Liver (tissue), 9 donors: ENCODE results near the gene UBL3. TPM values are rescaled to one million over a fixed set of nuclear protein-coding genes. Genes with fewer than 3 reads are reported as not detected.

Experiments used
- DNase-seq: peaks from one replicate; pipeline ENCODE4 v3.0.0-alpha.2; 2017; ENCODE audit warnings: low spot score
- H3K27ac ChIP-seq, 2 donors: one replicate each; pipeline ENCODE4 v1.7.0; 2013; ENCODE audit warnings: inconsistent platforms in 2 of 2, low read length in 2 of 2, control low read depth in 1 of 2, low read depth in 1 of 2, mild to moderate bottlenecking in 1 of 2
- H3K27me3 ChIP-seq, 4 donors: one replicate each; pipeline versions ENCODE4 v1.6.1 to v1.7.0; 2013; ENCODE audit warnings: low read length in 3 of 4, inconsistent platforms in 1 of 4, mild to moderate bottlenecking in 1 of 4, moderate library complexity in 1 of 4; ENCODE audit not compliant: control insufficient read depth in 4 of 4, insufficient read depth in 4 of 4
- H3K36me3 ChIP-seq, 4 donors: one replicate each; pipeline versions ENCODE4 v1.6.1 to v1.7.0; 2013; ENCODE audit warnings: low read length in 3 of 4, mild to moderate bottlenecking in 3 of 4, low read depth in 1 of 4, moderate library complexity in 1 of 4; ENCODE audit not compliant: control insufficient read depth in 4 of 4, insufficient read depth in 3 of 4
- H3K4me1 ChIP-seq, 4 donors: one replicate each; pipeline versions ENCODE4 v1.6.1 to v1.7.0; 2013; ENCODE audit warnings: low read length in 3 of 4, mild to moderate bottlenecking in 3 of 4, moderate library complexity in 1 of 4; ENCODE audit not compliant: control insufficient read depth in 4 of 4, insufficient read depth in 4 of 4
- H3K4me3 ChIP-seq, 3 donors: one replicate each; pipeline versions ENCODE4 v1.6.1 to v1.7.0; 2013; ENCODE audit warnings: low read length in 3 of 3, control low read depth in 1 of 3, low read depth in 1 of 3, mild to moderate bottlenecking in 1 of 3
- H3K9ac ChIP-seq, 2 donors: one replicate each; pipeline ENCODE4 v1.7.0; 2013; ENCODE audit warnings: low read length in 2 of 2, mild to moderate bottlenecking in 2 of 2, moderate library complexity in 2 of 2, control low read depth in 1 of 2, low read depth in 1 of 2
- H3K9me3 ChIP-seq, 4 donors: one replicate each; pipeline versions ENCODE4 v1.6.1 to v1.7.0; 2013; ENCODE audit warnings: low read length in 3 of 4; ENCODE audit not compliant: control insufficient read depth in 4 of 4
- EGR1 ChIP-seq, 2 donors: IDR thresholded peaks; 2 replicates each; pipeline ENCODE4 v1.6.1; 2016 to 2018; ENCODE audit warnings: antibody characterized with exemption in 2 of 2, low read depth in 2 of 2
- FOXA1 ChIP-seq: IDR thresholded peaks from 2 replicates; pipeline ENCODE4 v1.6.1; 2016; ENCODE audit warnings: antibody characterized with exemption
- FOXA2 ChIP-seq: IDR thresholded peaks from 2 replicates; pipeline ENCODE4 v1.6.1; 2016; ENCODE audit warnings: antibody characterized with exemption
- GABPA ChIP-seq, 2 donors: IDR thresholded peaks in 1 of 2; conservative IDR thresholded peaks in 1 of 2; 2 replicates each; pipeline ENCODE4 v1.6.1; 2016; ENCODE audit warnings: antibody characterized with exemption in 2 of 2, mild to moderate bottlenecking in 1 of 2, moderate library complexity in 1 of 2
- HNF4A ChIP-seq, 2 donors: conservative IDR thresholded peaks; 2 replicates each; pipeline ENCODE4 v1.6.1; 2016; ENCODE audit warnings: antibody characterized with exemption in 2 of 2, mild to moderate bottlenecking in 2 of 2
- HNF4G ChIP-seq: IDR thresholded peaks from 2 replicates; pipeline ENCODE4 v1.6.1; 2016; ENCODE audit warnings: antibody characterized with exemption
- JUND ChIP-seq, 2 donors: IDR thresholded peaks; 2 replicates each; pipeline ENCODE4 v1.6.1; 2016; ENCODE audit warnings: antibody characterized with exemption in 2 of 2
- RXRA ChIP-seq, 2 donors: IDR thresholded peaks; 2 replicates each; pipeline ENCODE4 v1.6.1; 2017 to 2018; ENCODE audit warnings: antibody characterized with exemption in 2 of 2, mild to moderate bottlenecking in 1 of 2
- SP1 ChIP-seq: IDR thresholded peaks from 2 replicates; pipeline ENCODE4 v1.6.1; 2018; ENCODE audit warnings: antibody characterized with exemption, mild to moderate bottlenecking
- TAF1 ChIP-seq: conservative IDR thresholded peaks from 2 replicates; pipeline ENCODE4 v1.6.1; 2016; ENCODE audit warnings: antibody characterized with exemption, mild to moderate bottlenecking
- WGBS: extraction: QIAGEN DNeasy Blood & Tissue Kit; methylation state at CpG from one replicate; pipeline ENCODE4 v1.1.7; 2013; 5-methylcytosine and 5-hydroxymethylcytosine counted together
- polyA plus RNA-seq, 2 donors: library from polyadenylated mRNA; stranded (reverse) in 1 of 2; unstranded in 1 of 2; fragments of 200-250 nt in 1 of 2; fragments of >200 nt in 1 of 2; fragmentation: Nextera tagmentation in 1 of 2; extraction: Ambion mirVana in 1 of 2; gene quantifications; one replicate each; pipeline versions ENCODE4 v1.2.1 to v1.2.3, GENCODE V29; 2013 to 2015
- total RNA-seq, 2 donors: library from RNA; depleted of rRNA; stranded (reverse); fragments of >200 nt; gene quantifications; one replicate each; pipeline ENCODE4 v1.2.3, GENCODE V29; 2014
- TF ChIP-seq, protein P1 (sequence below): IDR thresholded peaks from 2 replicates; pipeline ENCODE4 v1.6.1; 2016; ENCODE audit warnings: antibody characterized with exemption
- TF ChIP-seq, protein P2 (sequence below): fragments of 150-350 bp; IDR thresholded peaks from 2 replicates; pipeline ENCODE4 v1.5.1; 2017; ENCODE audit warnings: improper control_type of control experiment, low read depth, low read length; ENCODE audit not compliant: missing input control
- TF ChIP-seq, protein P3 (sequence below): IDR thresholded peaks from 2 replicates; pipeline ENCODE4 v1.6.1; 2016; ENCODE audit warnings: antibody characterized with exemption
- TF ChIP-seq, protein P4 (sequence below): IDR thresholded peaks from 2 replicates; pipeline ENCODE4 v1.6.1; 2016; ENCODE audit warnings: antibody characterized with exemption, mild to moderate bottlenecking
- TF ChIP-seq, protein P5 (sequence below): IDR thresholded peaks from 2 replicates; pipeline ENCODE4 v1.6.1; 2016; ENCODE audit warnings: antibody characterized with exemption
- donor health status: healthy.
- donor health status: healthy.
- donor health status: healthy.
- donor health status: healthy.
- donor health status: healthy.

Gene UBL3
- total and polyA plus RNA-seq, 4 donors: 13.9 to 21.3 (median 15.9) TPM

DNA sequence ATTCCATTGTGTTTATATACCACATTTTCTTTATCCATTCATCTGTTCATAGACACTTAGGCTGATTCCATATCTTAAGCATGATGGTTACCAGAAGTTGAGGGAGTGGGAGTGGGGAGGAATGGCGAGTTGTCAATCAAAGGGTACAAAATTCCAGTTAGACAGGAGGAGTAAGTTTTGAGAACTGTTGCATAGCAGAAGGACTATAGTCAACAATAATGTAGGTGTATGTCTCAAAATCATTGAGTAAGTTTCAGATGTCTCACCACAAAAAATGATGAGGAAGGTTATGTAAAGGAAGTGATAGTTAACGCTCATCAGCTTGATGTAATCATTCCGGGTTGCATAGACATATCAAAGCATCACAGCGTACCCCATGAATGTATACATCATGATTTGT lies 4.6 kb upstream of the UBL3 start:
- Histone ChIP-seq H3K4me3 (no peak overlapping the region), H3K36me3 (no peaks in the 10 kb centered on the region), H3K9ac (no peak overlapping the region), H3K4me1 (peaks cover 0 to 3% (median 1%) of the 10 kb centered on the region in 4 donors), H3K27me3 (no peaks in the 10 kb centered on the region), H3K9me3 (no peaks in the 10 kb centered on the region), H3K27ac (no peak overlapping the region)
- DNase-seq: no peak
- WGBS: 90% methylated on average over 4 of the region's 4 CpGs
- TF ChIP-seq, protein P1, sequence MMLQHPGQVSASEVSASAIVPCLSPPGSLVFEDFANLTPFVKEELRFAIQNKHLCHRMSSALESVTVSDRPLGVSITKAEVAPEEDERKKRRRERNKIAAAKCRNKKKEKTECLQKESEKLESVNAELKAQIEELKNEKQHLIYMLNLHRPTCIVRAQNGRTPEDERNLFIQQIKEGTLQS: no peak
- TF ChIP-seq GABPA (IDR thresholded peaks at IDR 0.05 in 1 of 2, conservative IDR thresholded peaks at IDR 0.05 in 1 of 2) (no peak), HNF4A (conservative IDR thresholded peaks at IDR 0.05) (no peak), RXRA (IDR thresholded peaks at IDR 0.05) (no peak), FOXA1 (no peak), EGR1 (IDR thresholded peaks at IDR 0.05; ENCODE audit: low read depth in 2 of 2) (no peak), JUND (IDR thresholded peaks at IDR 0.05) (no peak), FOXA2 (no peak)
- TF ChIP-seq, protein P2, sequence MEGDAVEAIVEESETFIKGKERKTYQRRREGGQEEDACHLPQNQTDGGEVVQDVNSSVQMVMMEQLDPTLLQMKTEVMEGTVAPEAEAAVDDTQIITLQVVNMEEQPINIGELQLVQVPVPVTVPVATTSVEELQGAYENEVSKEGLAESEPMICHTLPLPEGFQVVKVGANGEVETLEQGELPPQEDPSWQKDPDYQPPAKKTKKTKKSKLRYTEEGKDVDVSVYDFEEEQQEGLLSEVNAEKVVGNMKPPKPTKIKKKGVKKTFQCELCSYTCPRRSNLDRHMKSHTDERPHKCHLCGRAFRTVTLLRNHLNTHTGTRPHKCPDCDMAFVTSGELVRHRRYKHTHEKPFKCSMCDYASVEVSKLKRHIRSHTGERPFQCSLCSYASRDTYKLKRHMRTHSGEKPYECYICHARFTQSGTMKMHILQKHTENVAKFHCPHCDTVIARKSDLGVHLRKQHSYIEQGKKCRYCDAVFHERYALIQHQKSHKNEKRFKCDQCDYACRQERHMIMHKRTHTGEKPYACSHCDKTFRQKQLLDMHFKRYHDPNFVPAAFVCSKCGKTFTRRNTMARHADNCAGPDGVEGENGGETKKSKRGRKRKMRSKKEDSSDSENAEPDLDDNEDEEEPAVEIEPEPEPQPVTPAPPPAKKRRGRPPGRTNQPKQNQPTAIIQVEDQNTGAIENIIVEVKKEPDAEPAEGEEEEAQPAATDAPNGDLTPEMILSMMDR: no peak
- TF ChIP-seq, protein P3, sequence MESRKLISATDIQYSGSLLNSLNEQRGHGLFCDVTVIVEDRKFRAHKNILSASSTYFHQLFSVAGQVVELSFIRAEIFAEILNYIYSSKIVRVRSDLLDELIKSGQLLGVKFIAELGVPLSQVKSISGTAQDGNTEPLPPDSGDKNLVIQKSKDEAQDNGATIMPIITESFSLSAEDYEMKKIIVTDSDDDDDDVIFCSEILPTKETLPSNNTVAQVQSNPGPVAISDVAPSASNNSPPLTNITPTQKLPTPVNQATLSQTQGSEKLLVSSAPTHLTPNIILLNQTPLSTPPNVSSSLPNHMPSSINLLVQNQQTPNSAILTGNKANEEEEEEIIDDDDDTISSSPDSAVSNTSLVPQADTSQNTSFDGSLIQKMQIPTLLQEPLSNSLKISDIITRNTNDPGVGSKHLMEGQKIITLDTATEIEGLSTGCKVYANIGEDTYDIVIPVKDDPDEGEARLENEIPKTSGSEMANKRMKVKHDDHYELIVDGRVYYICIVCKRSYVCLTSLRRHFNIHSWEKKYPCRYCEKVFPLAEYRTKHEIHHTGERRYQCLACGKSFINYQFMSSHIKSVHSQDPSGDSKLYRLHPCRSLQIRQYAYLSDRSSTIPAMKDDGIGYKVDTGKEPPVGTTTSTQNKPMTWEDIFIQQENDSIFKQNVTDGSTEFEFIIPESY: no peak

DNA sequence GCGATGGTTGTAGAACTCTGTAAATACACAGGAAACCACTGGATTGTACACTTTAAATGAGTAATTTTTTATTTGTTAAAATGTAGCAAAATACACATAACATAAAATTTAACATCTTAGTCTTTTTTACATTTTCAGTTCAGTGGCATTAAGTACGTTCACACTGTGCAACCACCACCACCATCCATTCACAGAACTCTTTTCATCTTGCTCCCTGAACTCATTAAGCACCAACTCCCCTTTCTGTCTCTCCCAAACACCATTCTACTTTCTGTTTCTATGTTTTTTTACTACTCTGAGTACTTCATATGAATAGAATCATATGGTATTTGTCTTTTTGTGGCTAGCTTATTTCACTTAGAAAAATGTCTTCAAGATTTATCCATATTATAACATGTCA lies 2.7 kb upstream of the UBL3 start:
- Histone ChIP-seq H3K4me3 (no peak overlapping the region), H3K4me1 (peaks cover 0 to 3% (median 1%) of the 10 kb centered on the region in 4 donors), H3K9me3 (no peaks in the 10 kb centered on the region), H3K27me3 (no peaks in the 10 kb centered on the region), H3K27ac (no peak overlapping the region), H3K36me3 (no peaks in the 10 kb centered on the region), H3K9ac (no peak overlapping the region)
- no peak for DNase-seq
- TF ChIP-seq FOXA1: no peak
- TF ChIP-seq, protein P4, sequence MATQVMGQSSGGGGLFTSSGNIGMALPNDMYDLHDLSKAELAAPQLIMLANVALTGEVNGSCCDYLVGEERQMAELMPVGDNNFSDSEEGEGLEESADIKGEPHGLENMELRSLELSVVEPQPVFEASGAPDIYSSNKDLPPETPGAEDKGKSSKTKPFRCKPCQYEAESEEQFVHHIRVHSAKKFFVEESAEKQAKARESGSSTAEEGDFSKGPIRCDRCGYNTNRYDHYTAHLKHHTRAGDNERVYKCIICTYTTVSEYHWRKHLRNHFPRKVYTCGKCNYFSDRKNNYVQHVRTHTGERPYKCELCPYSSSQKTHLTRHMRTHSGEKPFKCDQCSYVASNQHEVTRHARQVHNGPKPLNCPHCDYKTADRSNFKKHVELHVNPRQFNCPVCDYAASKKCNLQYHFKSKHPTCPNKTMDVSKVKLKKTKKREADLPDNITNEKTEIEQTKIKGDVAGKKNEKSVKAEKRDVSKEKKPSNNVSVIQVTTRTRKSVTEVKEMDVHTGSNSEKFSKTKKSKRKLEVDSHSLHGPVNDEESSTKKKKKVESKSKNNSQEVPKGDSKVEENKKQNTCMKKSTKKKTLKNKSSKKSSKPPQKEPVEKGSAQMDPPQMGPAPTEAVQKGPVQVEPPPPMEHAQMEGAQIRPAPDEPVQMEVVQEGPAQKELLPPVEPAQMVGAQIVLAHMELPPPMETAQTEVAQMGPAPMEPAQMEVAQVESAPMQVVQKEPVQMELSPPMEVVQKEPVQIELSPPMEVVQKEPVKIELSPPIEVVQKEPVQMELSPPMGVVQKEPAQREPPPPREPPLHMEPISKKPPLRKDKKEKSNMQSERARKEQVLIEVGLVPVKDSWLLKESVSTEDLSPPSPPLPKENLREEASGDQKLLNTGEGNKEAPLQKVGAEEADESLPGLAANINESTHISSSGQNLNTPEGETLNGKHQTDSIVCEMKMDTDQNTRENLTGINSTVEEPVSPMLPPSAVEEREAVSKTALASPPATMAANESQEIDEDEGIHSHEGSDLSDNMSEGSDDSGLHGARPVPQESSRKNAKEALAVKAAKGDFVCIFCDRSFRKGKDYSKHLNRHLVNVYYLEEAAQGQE: no peak
- TF ChIP-seq, protein P5, sequence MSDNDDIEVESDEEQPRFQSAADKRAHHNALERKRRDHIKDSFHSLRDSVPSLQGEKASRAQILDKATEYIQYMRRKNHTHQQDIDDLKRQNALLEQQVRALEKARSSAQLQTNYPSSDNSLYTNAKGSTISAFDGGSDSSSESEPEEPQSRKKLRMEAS: no peak
- no peak for TF ChIP-seq HNF4G
- no peak for TF ChIP-seq GABPA (IDR thresholded peaks at IDR 0.05 in 1 of 2, conservative IDR thresholded peaks at IDR 0.05 in 1 of 2)
- TF ChIP-seq, protein P2: no peak
- TF ChIP-seq SP1: no peak
- no peak for TF ChIP-seq RXRA (IDR thresholded peaks at IDR 0.05)
- no peak for TF ChIP-seq HNF4A (conservative IDR thresholded peaks at IDR 0.05)
- TF ChIP-seq TAF1: no peak
- no peak for TF ChIP-seq JUND (IDR thresholded peaks at IDR 0.05)
- 90% methylated on average over 2 of the region's 2 CpGs for WGBS
